Stimulated activated CD4-positive, alpha-beta T cell treated with anti-CD3 and anti-CD28 coated beads, Interleukin-1b, Interleukin-23, amount 100 ng/mL, for 1 hour (primary cell): ENCODE results near the gene ZNF878.
"Not testable (repeated sequence)": the region's sequence is repeated elsewhere in the genome, so short reads cannot be mapped to it uniquely, and the experiment has no call there.

Source experiments
- DNase-seq, 2 donors: peaks; one replicate each; pipeline ENCODE4 v3.0.0-alpha.2; 2020; ENCODE audit warnings: low read depth in 2 of 2

ZNF878 gene

DNA sequence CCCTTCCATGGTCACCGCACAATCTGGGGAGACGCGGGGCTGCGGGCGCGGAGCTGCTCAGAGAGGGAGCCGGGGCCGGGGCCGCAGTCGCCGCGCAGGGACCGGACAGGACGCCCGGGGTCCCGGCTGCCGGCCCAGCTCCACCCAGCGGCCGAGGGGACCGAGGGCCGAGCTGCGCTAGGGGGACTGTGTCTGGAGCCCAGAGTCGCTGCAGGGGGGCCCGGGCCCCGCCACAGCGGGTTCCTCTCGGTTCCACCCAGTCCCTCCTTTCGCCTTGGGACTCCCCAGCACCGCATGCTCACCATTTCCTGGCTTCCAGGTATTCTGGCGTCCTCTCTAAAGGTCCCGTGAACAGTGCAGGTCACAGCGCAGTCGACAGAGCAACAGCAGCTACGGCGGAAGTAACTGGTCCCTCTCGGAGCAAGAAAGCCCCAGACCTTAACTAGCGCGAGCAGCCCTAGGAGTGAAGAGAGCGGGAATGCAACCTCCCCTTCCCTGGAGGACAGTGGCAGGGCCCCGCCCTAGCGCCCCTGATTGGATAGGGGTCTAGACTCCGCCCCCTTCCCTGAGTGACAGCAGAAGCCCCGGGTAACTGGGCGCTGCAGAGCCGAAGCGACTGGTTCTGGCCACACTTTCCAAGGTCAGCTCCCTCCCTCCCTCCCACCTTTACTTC, at the start of gene ZNF878:
Gene ZNF878, minus strand, starts transcription at position 465 of the 673 bp plus-strand sequence. Its CDS starts 160 bp downstream, at position 305.
- no peak for DNase-seq

GRCh38 chr19:12098040-12098439, 45.3 kb upstream of the ZNF878 start:
- no peak for DNase-seq

DNA sequence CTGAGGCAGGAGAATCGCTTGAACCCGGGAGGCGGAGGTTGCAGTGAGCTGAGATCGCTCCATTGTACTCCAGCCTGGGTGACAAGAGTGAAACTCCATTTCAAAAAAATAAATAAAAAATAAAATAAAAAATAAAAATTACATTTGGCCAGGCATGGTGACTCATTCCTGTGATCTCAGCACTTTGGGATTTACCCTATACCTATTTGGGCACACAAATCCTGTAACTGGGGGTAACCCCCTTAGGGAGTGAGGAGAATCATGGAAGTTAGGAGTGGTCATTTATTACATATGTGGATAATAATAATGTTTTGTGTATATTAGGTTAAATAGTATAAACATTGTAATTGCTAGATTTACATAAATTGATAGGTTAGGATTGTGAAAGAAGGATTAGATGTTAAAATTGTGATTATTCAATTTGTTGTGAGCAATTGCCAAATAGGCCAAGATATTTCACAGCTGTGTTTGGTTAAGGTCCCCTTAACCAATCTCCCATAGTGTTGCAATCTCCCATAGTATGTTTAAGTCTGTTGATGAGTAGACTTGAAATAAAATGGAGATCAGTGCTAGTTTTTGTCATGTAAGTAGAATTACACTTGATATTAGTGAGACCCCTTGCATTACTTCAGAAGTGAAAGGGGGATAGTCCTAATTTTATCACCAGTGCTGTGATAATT, 42.5 kb upstream of the ZNF878 start:
- DNase-seq, result no peak

- no peak for DNase-seq
Measured at GRCh38 chr19:12093777-12094176, 41.0 kb upstream of the ZNF878 start.

DNA sequence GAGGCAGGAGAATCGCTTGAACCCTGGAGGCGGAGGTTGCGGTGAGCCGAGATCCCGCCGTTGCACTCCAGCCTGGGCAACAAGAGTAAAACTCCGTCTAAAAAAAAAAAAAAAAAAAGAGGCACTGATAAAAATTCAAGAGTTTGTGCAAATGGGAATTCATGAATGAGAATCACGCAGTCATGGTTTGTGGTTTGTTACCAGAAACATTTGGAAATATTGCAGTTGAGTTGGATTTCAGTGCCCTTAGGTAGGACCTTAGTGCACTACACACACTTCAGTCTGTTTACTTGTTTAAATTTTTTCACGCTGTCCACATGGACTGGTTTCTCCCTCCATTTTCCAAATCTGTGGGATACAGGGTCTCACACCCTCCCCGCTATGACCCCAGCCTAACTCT, 40.2 kb upstream of the ZNF878 start:
- no peak for DNase-seq

- DNase-seq, result peak in 1 of 2 donors; percentile 30
Measured at GRCh38 chr19:12092065-12092867, 39.5 kb upstream of the ZNF878 start.

DNA sequence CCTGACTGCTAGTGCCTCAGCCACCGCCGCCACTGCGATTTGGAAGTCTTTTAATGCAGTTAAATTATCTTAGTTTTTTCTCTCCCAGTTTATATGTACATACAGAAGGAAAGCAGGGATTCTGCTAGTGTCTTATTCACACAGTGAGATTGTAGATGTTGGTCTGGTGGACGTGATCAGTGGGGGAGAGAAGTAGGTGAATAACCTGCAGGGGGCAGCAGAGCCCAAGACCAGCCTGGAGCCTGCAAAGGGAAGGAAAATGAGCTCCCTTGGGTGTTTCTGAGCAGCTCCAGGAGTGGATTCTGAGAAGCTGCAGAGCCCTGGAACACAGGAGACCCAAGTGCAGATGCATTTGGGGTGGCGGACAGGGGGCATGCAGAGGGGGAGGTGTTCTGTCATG, 38.0 kb upstream of the ZNF878 start:
- DNase-seq, result peak in 1 of 2 donors; percentile 47

DNA sequence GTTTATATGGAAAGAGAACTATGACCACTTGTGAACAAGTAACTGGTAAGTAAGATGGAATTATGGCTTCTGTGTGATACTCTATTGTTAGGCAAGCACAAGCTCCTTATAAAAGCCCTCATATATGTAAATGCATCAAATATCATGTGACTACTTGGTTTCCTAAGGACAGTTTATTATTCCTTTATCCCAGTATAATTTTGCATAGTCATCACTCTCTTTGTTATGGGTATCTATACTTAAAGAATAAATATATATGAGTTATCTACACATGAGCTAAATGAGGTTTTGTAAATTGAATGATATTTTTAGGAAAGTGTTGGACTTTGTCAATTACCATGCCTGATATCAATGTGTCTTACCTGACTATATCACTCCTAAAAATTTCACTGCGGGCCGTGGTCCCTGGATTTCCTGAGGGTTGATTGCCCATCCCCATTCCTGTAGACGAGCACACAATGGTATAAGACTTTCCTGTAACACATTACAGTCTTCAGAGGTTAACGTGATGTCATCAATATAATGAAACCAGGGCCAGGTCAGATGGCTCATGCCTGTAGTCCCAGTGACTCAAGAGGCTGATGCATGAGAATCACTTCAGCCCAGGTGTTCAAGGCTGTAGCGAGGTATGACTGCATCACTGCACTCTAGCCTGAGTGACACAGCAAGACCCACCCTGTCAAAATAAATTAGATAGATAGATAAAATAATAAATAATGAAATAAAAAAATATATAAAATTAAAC, 32.5 kb upstream of the ZNF878 start:
- DNase-seq, result no peak

DNA sequence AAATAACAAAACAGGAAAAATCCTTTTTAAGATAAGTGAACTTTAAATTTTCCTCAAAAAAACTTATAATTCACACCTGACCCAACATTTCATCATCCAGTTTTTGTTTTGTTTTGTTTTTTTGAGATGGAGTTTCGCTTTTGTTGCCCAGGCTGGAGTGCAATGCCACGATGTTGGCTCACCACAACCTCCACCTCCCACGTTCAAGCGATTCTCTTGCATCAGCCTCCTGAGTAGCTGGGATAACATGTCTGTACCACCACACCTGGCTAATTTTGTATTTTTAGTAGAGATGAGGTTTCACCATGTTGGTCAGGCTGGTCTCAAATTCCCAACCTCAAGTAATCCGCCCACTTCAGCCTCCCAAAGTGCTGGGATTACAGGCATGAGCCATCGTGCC, 30.6 kb upstream of the ZNF878 start:
- not testable (repeated sequence) for DNase-seq

DNA sequence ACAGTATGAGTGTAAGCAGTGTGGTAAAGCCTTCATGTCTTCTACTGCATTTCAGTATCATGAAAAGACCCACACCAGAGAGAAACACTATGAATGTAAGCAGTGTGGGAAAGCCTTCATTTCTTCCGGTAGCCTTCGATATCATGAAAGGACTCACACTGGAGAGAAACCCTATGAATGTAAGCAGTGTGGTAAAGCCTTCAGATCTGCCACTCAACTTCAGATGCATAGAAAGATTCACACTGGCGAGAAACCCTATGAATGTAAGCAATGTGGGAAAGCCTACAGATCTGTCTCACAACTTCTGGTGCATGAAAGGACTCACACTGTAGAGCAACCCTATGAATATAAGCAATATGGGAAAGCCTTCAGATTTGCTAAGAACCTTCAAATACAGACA, 24.6 kb upstream of the ZNF878 start:
- no peak for DNase-seq

- not testable (repeated sequence) for DNase-seq
Measured at GRCh38 chr19:12076331-12076730, 23.6 kb upstream of the ZNF878 start.

DNA sequence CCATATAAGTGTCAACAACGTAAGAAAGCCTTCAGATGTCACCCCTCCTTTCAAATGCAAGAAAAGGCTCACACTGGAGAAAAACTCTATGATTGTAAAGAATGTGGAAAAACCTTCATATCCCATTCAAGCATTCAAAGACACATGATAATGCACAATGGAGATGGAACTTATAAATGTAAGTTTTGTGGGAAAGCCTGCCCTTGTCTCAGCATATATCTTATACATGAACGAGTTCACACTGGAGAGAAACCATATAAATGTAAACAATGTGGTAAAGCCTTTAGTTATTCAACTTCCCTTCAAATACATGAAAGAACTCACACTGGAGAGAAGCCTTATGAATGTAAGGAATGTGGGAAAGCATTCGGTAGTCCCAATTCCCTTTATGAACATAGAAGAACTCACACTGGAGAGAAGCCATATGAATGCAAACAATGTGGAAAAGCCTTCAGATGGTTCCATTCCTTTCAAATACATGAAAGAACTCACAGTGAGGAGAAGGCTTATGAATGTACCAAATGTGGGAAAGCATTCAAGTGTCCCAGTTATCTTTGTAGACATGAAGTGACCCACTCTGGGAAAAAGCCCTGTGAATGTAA, 22.9 kb upstream of the ZNF878 start:
- no peak for DNase-seq

GRCh38 chr19:12064590-12065538, 12.1 kb upstream of the ZNF878 start, which contains the start of gene ZNF844:
ZNF844 (plus strand) TSS chr19:12064731; CDS start chr19:12064874, 143 bp downstream.
- DNase-seq, result peak; percentile 39 to 57

GRCh38 chr19:12055784-12056183, 3.0 kb upstream of the ZNF878 start:
- no peak for DNase-seq

GRCh38 chr19:12052091-12052496, 667 bp downstream of the ZNF878 start:
- DNase-seq, result no peak

- no peak for DNase-seq
Measured at GRCh38 chr19:12047868-12048267, 4.9 kb downstream of the ZNF878 start.

DNA sequence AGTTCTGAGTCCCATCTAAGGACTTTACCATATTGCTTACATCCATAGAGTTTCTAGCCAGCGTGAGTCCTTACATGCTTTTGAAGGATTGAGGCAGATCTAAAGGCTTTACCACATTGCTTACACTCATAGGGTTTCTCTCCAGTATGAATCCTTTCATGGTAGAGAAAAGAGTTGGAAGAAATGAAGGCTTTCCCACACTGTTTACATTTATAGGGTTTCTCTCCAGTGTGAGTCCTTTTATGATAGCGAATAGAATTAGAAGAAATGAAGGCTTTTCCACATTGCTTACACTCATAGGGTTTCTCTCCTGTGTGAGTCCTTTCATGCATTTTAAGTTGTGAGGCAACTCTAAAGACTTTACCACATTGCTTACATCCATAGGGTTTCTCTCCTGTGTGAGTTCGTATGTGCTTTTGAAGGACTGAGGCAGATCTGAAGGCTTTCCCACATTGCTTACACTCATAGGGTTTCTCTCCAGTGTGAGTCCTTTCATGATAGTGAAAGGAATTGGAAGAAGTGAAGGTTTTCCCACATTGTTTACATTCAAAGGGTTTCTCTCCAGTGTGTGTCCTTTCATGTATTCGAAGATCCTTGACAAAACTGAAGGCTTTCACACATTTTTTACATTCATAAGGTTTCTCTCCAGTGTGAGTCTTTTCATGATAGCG, 8.9 kb downstream of the ZNF878 start:
- no peak for DNase-seq

- DNase-seq, result no peak
Measured at GRCh38 chr19:12042893-12043292, 9.9 kb downstream of the ZNF878 start.
